MM.1S (cell line): ENCODE measurements around the gene ARID4B.

Experiments used
- CTCF ChIP-seq: fragments of 300-600 bp; sonication (generic); IDR thresholded peaks from 2 replicates; pipeline ENCODE4 v1.5.1; 2016; ENCODE audit warnings: antibody characterized with exemption, low read length, mixed read lengths
- EZH2 ChIP-seq: fragments of 300-600 bp; sonication (generic); optimal IDR thresholded peaks from 2 replicates; pipeline ENCODE3; 2017; ENCODE audit warnings: low read depth, mild to moderate bottlenecking, antibody characterized with exemption, low read length, mixed read lengths
- EZH2phosphoT487 ChIP-seq: fragments of 300-600 bp; sonication (generic); IDR thresholded peaks from 2 replicates; pipeline ENCODE4 v1.6.1; 2018; ENCODE audit warnings: antibody characterized with exemption, low read length

GRCh38 chr1:235366286-235366685 lies 38.3 kb upstream of the ARID4B start:
- no peak for TF ChIP-seq CTCF
- TF ChIP-seq EZH2 = no peak
- TF ChIP-seq EZH2phosphoT487 = no peak
